ENCODE results near the gene DCTN3.
A peak's percentile ranks its signal among the peaks of the same experiment; 100 is the strongest.

The DCTN3 gene

GRCh38 chr9:34623374-34624235 lies 3.3 kb upstream of the DCTN3 start:
- no peak for DNase-seq (ENCODE audit: low read depth)

GRCh38 chr9:34615132-34615531 lies 5.2 kb downstream of the DCTN3 start:
- DNase-seq (ENCODE audit: low read depth), result no peak

- DNase-seq (ENCODE audit: low read depth), result peak; percentile 40
Measured at GRCh38 chr9:34612788-34613390, 7.4 kb downstream of the DCTN3 start.

- DNase-seq (ENCODE audit: low read depth), result peak; percentile 72
Measured at GRCh38 chr9:34611811-34612787, 8.2 kb downstream of the DCTN3 start, which contains the start of gene RPP25L. TSS of gene RPP25L (minus strand) at chr9:34612097. CDS start at chr9:34611296, 801 bp downstream.

GRCh38 chr9:34611251-34611810 lies 9.0 kb downstream of the DCTN3 start:
- no peak for DNase-seq (ENCODE audit: low read depth)

GRCh38 chr9:34610434-34611206 lies 9.7 kb downstream of the DCTN3 start:
- no peak for DNase-seq (ENCODE audit: low read depth)

GRCh38 chr9:34607331-34607730 lies 13.0 kb downstream of the DCTN3 start:
- no peak for DNase-seq (ENCODE audit: low read depth)

- no peak for DNase-seq (ENCODE audit: low read depth)
Measured at GRCh38 chr9:34606905-34607304, 13.4 kb downstream of the DCTN3 start.

- DNase-seq (ENCODE audit: low read depth), result no peak
Measured at GRCh38 chr9:34606190-34606589, 14.1 kb downstream of the DCTN3 start.

GRCh38 chr9:34603610-34604231 lies 16.6 kb downstream of the DCTN3 start:
- peak; percentile 71 for DNase-seq (ENCODE audit: low read depth)

GRCh38 chr9:34601937-34602573 lies 18.2 kb downstream of the DCTN3 start:
- no peak for DNase-seq (ENCODE audit: low read depth)

- DNase-seq (ENCODE audit: low read depth), result no peak
Measured at GRCh38 chr9:34600908-34601307, 19.4 kb downstream of the DCTN3 start.

GRCh38 chr9:34599546-34599945 lies 20.7 kb downstream of the DCTN3 start:
- DNase-seq (ENCODE audit: low read depth), result no peak

GRCh38 chr9:34594177-34594576 lies 26.1 kb downstream of the DCTN3 start:
- no peak for DNase-seq (ENCODE audit: low read depth)

- no peak for DNase-seq (ENCODE audit: low read depth)
Measured at GRCh38 chr9:34592895-34593601, 27.2 kb downstream of the DCTN3 start.

- no peak for DNase-seq (ENCODE audit: low read depth)
Measured at GRCh38 chr9:34591917-34592866, 28.1 kb downstream of the DCTN3 start.

- peak; percentile 72 for DNase-seq (ENCODE audit: low read depth)
Measured at GRCh38 chr9:34591248-34591916, 28.9 kb downstream of the DCTN3 start.

Measured in stimulated activated CD8-positive, alpha-beta memory T cell treated with anti-CD3 and anti-CD28 coated beads, Interleukin-7, amount 100 ng/mL, for 24 hours (primary cell).